NCI-H2227 (cell line): ENCODE data around the gene ZC3H12D.

Source experiments
- DNase-seq: peaks from one replicate; lab custom pipeline; 2025; ENCODE audit not compliant: unreplicated experiment; lab: John Stamatoyannopoulos, UW

The ZC3H12D gene

DNA sequence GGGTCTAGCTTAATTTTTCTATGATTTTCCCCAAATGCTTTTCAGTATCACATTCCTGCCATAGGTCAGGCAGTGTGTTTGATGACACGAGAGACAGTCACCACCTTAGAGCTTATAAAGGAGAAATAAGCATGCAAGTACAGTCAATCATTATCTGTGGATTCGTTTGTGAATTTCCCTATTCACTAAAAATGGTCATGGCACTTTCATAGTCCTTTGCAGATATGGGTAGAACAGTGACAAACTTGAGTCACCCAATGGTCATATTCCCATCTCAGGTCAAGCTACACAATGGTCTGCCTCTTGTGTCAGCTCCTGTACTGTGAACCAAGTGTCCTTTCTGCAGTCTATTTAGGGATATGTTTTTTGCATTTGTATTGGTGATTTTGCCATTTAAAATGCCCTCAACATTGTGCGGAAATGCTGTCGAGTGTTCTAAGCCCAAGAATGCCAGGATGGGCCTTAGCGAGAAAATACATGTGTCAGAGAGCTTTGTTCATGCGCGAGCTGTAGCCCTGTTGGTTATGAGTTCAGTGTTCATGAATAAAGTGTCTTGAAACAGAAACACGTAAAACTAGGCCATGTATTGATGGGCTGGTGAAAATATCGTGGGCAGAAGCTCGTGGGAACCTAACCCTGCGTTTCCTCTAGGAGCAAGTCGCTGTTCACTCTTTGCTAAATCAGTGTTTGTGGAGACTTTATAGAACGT lies 65.0 kb downstream of the ZC3H12D start:
- DNase-seq, result no peak

DNA sequence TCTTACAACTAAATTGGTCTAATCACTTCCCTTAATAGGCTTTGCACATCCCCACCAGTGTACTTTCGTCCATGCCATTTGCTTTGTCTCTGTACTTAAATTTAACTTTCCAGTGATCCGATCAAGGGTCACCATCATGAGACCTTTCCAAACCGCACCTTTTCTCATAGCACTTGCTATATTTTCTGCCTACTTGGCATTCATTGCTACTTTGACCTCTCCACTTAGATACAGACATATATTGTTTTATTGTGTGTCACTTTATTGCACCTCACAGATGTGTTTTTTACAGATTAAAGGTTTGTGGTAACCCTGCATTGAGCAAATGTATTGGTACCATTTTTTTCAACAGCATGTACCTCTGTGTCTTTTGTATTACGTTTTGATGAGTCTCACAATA lies 70.0 kb downstream of the ZC3H12D start:
- DNase-seq, result no peak

DNA sequence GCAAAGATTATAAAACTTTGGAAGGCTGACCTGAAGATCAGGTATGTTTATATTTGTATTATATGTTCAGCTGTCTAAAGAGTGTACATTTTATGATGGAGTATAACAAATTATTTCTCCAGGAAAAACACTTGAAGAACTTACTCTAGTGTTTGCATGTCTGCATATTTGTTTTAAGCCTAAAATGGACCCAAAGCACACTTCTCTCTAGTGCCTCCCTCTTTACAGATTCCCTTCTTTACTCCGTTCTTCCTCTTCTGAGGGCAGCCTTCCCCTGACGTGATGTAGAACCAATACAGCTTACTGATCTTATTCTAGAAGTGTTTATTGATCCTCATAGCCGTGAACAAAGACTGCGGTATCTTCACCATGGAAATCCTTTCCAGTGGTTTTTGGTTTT lies 70.8 kb downstream of the ZC3H12D start:
- DNase-seq, result no peak

DNA sequence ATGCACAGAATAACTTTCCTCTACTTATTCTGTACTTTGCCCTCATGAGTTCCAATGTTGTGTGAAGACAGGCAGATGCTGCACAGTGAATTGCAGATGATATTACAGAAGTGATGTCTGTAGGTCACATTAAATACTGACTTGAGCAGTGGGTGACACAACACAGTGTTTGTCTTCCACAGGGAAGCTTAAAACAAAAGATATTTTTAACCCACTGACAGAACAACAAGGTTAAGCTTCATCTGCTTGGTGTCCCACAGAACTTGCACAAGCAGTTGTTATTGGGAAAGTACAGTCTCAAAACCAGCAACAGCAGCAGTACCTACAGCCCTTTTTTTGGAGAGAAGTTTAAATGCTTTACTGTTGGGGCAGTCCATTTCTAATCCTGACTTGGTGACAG lies 74.3 kb downstream of the ZC3H12D start:
- DNase-seq, result no peak

DNA sequence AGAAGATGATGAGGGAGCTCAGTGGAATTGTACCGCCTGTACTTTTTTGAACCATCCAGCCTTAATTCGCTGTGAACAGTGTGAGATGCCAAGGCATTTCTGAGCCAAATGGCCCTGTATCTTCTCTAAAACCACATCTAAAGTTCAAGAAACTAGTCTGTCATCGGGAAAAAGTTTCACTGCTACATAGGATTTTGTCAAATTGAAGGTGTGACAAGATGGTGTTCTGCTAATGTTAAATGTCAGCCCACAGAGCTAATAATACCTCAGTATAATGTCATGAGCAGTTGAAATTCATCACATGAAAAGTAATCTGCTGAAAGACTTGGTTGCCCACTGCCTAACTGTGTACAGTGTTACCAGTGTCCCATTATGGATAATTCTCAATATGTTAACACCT lies 75.2 kb downstream of the ZC3H12D start:
- DNase-seq, result no peak

DNA sequence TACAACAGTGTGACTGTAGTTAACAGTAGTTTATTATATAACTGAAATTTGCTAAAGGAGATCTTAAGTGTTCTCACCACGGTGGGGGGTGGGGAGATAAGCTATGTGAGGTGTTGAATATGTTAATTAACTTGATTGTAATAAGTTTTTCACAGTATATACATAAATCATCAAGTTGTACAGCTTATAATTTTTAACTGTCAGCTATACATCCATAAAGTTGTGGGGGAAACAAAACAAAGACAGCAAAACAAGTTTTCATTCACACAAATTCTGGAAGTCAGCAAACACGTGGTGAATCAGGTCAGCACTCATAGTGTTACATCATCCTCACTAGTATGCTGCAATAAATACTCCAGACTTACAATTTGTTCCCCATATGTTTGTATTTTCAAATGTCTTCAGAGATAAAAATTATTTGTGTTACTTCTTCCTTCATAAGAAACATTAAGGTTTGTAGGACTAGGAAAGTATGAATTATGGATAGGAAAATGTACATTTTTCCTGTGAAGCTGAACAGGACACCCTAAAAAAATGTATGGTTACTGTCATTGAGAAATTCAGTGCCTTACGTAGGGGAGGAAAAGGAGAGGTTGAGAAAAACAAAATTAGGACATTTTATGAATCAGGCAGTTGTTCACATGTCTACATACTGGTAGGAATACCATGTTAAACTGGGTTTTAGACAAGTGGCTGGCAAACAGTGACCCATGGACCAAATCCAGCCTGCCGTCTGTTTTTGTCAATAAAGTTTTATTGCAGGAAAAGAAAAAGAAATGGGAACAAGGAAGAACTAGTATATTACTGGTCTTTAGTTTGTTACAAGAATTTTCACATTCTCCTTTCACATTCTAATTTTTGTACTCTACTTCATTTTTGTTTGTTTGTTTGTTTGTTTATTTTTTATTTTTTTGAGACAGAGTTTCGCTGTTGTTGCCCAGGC lies 78.7 kb downstream of the ZC3H12D start:
- DNase-seq, result no peak

DNA sequence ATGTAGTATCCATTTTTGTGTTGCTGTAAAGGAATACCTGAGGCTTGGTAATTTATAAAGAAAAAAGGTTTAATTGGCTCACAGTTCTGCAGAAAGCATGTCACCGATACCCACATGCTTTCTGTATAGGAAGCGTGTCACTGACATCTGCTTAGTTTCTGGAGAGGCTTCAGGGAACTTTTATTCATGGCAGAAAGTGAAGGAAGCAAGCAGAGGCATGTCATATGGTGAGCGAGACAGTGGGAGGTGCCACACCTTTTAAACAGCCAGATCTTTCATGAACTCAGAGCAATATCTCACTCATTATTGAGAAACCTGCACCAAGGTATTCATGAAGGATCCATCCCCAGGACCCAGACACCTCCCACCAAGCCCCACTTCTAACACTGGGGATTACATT lies 81.3 kb downstream of the ZC3H12D start:
- no peak for DNase-seq

DNA sequence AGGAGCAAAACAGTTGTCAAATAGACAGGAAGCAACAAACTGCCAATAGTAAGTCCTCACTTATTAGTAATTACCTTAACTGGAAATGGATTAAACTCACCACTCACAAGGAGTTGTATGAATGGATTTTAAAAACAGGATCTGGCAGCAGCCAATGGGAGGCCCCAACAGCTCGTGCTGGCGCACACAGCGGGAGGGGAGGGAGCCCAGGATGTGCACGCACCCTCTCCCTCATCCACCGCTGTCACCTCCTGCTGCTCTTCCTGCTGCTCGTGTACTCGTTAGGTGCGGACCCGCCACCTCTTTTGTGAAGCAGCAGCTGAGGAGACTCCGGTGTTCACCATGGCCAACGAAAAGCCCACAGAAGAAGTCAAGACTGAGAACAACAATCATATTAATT lies 84.8 kb downstream of the ZC3H12D start, which contains the start of gene SUMO4:
Gene SUMO4 (plus strand): TSS at position 213 of the 400 bp plus-strand sequence. CDS start 130 bp downstream, at position 343.
- no peak for DNase-seq

DNA sequence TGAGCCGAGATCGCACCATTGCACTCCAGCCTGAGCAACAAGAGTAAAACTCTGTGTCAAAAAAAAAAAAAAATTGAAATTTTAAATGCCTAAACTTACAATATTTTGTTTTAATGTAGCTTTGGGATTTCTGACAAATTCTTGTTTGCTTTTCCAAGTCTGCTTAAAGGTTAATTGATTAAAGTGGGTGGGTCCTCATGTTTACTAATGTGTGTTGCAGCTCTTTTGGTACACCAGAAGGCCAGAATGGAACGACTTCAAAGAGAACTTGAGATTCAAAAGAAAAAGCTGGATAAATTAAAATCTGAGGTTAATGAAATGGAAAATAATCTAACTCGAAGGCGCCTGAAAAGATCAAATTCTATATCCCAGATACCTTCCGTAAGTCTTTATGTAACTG lies 87.4 kb downstream of the ZC3H12D start:
- no peak for DNase-seq
